HepG2 (cell line): ENCODE measurements around the gene PLXNA4. TPM values are rescaled to one million over a fixed set of nuclear protein-coding genes. Genes with fewer than 3 reads are reported as not detected.

ENCODE experiments used
- ATAC-seq: fragments of 200-7000 bp; cut with Tn5 transposase; 3 replicates; pipeline ENCODE4 v1.9.1; 2020; ENCODE audit warnings: mild to moderate bottlenecking, moderate library complexity
- BruUV-seq: library from RNA; stranded (reverse); fragments of 400-500 nt; replicated peaks from 2 replicates; lab custom pipeline; 2021; lab: Mats Ljungman, UMichigan
- CTCF ChIA-PET: fragments of 300-600 bp; formaldehyde crosslinking; extraction: SDS; loops from one replicate; lab custom pipeline; 2021; ENCODE audit warnings: low total read pairs, inconsistent platforms, low intra/inter-chr PET ratio; lab: Yijun Ruan, JAX
- POLR2A ChIA-PET: fragments of 350-600 bp; sonication (Branson Sonifier 250); formaldehyde crosslinking; loops from one replicate; lab custom pipeline; 2020; ENCODE audit warnings: antibody characterized with exemption, inconsistent platforms; lab: Yijun Ruan, JAX
- DNase-seq: peaks from one replicate; pipeline ENCODE4 v3.0.0-alpha.2; 2015; ENCODE audit warnings: low spot score
- FAIRE-seq: peaks from 3 replicates; lab custom pipeline; 2011; peaks lifted over from hg19 to GRCh38; lab: Jason Lieb, UNC
- H2AFZ ChIP-seq: one replicate; pipeline ENCODE4 v1.6.1; 2011; ENCODE audit warnings: low read length, inconsistent platforms
- H3K27ac ChIP-seq: fragments of 300-600 bp; 3 replicates; pipeline ENCODE4 v1.8.0; 2011; ENCODE audit warnings: mixed run types, mild to moderate bottlenecking, mixed read lengths, low read length, inconsistent platforms; ENCODE audit not compliant: insufficient read depth; ENCODE audit errors: extremely low read length
- H3K27me3 ChIP-seq, 2 experiments: fragments of 200-600 bp in 1 of 2; 2 replicates in 1 of 2; 3 replicates in 1 of 2; pipeline versions ENCODE4 v1.6.0 to v1.8.0; 2011; ENCODE audit warnings: low read length in 2 of 2, mild to moderate bottlenecking in 2 of 2, moderate library complexity in 2 of 2, inconsistent platforms in 1 of 2; ENCODE audit not compliant: insufficient read depth in 2 of 2, control insufficient read depth in 1 of 2
- H3K36me3 ChIP-seq, 2 experiments: fragments of 200-600 bp in 1 of 2; replicated peaks in 1 of 2; 2 replicates in 1 of 2; 3 replicates in 1 of 2; pipeline versions ENCODE4 v1.5.1 to v1.8.0; 2011; ENCODE audit warnings: low read length in 2 of 2, inconsistent platforms in 1 of 2; ENCODE audit not compliant: insufficient read depth in 2 of 2, control insufficient read depth in 1 of 2
- H3K4me1 ChIP-seq: 2 replicates; pipeline ENCODE4 v1.5.1; 2012; ENCODE audit warnings: low read length, inconsistent platforms; ENCODE audit not compliant: insufficient read depth
- H3K4me2 ChIP-seq: 2 replicates; pipeline ENCODE4 v1.6.0; 2011; ENCODE audit warnings: low read depth, low read length, inconsistent platforms
- H3K4me3 ChIP-seq, 3 experiments: fragments of 200-600 bp in 1 of 3; sonication (generic), shearing (Covaris generic) in 1 of 3; replicated peaks in 1 of 3; 2 replicates each; pipeline ENCODE4 v1.5.1; 2011 to 2016; ENCODE audit warnings: low read length in 3 of 3, inconsistent platforms in 2 of 3, low read depth in 2 of 3, mild to moderate bottlenecking in 2 of 3, control low read depth in 1 of 3, mixed read lengths in 1 of 3; ENCODE audit not compliant: insufficient read depth in 1 of 3
- H3K79me2 ChIP-seq: one replicate; pipeline ENCODE4 v1.6.1; 2011; ENCODE audit warnings: low read length, inconsistent platforms; ENCODE audit not compliant: insufficient read depth
- H3K9ac ChIP-seq: 2 replicates; pipeline ENCODE4 v1.6.0; 2011; ENCODE audit warnings: mild to moderate bottlenecking, low read depth, low read length, inconsistent platforms; ENCODE audit not compliant: insufficient read depth
- H3K9me3 ChIP-seq: 2 replicates; pipeline ENCODE4 v1.5.1; 2012; ENCODE audit warnings: mild to moderate bottlenecking, low read length
- H4K20me1 ChIP-seq: 2 replicates; pipeline ENCODE4 v1.6.0; 2011; ENCODE audit warnings: inconsistent platforms, mild to moderate bottlenecking, low read length, moderate library complexity; ENCODE audit not compliant: insufficient read depth
- ATF7-NPFF ChIP-seq: sonication (generic); formaldehyde crosslinking; IDR thresholded peaks from 2 replicates; pipeline ENCODE4 v1.8.1; 2023; ENCODE audit warnings: mild to moderate bottlenecking, low read depth, missing genetic modification reagents, moderate library complexity
- CAMTA2 ChIP-seq: sonication (generic); formaldehyde crosslinking; IDR thresholded peaks from 2 replicates; pipeline ENCODE4 v1.4.0; 2020; ENCODE audit warnings: mild to moderate bottlenecking, missing genetic modification reagents, borderline replicate concordance
- CBX2 ChIP-seq, 2 experiments: fragments of 200-600 bp in 1 of 2; sonication (generic); formaldehyde crosslinking in 1 of 2; IDR thresholded peaks; 2 replicates each; pipeline versions ENCODE4 v1.7.0 to v1.8.1; 2018 to 2022; ENCODE audit warnings: low read depth in 2 of 2, low read length in 1 of 2, mild to moderate bottlenecking in 1 of 2, missing genetic modification reagents in 1 of 2
- CEBPB ChIP-seq: IDR thresholded peaks from 2 replicates; pipeline ENCODE4 v1.6.1; 2011; ENCODE audit warnings: low read depth, low read length, improper control_type of control experiment, borderline replicate concordance
- LCORL ChIP-seq, 2 experiments: fragments of 450-650 bp in 1 of 2; sonication (generic) in 1 of 2; formaldehyde crosslinking in 1 of 2; IDR thresholded peaks; 2 replicates each; pipeline versions ENCODE4 v1.5.0 to v1.6.1; 2017 to 2020; ENCODE audit warnings: antibody characterized with exemption in 1 of 2, missing genetic modification reagents in 1 of 2
- NFE2 ChIP-seq: sonication (generic); formaldehyde crosslinking; IDR thresholded peaks from 2 replicates; pipeline ENCODE4 v1.4.0; 2020; ENCODE audit warnings: missing genetic modification reagents
- NONO ChIP-seq, 2 experiments: fragments of 450-650 bp in 1 of 2; sonication (generic) in 1 of 2; formaldehyde crosslinking in 1 of 2; IDR thresholded peaks in 1 of 2; conservative IDR thresholded peaks in 1 of 2; 2 replicates each; pipeline versions ENCODE4 v1.6.1 to v1.8.0; 2017 to 2022; ENCODE audit warnings: mild to moderate bottlenecking in 1 of 2, missing genetic modification reagents in 1 of 2, moderate library complexity in 1 of 2
- PHB2 ChIP-seq: fragments of 450-650 bp; IDR thresholded peaks from 2 replicates; pipeline ENCODE4 v1.6.1; 2018; ENCODE audit not compliant: partially characterized antibody
- SP140L ChIP-seq: sonication (generic); formaldehyde crosslinking; IDR thresholded peaks from 2 replicates; pipeline ENCODE4 v1.4.0; 2020; ENCODE audit warnings: missing genetic modification reagents, borderline replicate concordance
- ZIK1 ChIP-seq: sonication (generic); formaldehyde crosslinking; IDR thresholded peaks from 2 replicates; pipeline ENCODE4 v1.5.0; 2020; ENCODE audit warnings: mild to moderate bottlenecking, low read depth, missing genetic modification reagents, borderline replicate concordance
- ZNF577 ChIP-seq: sonication (generic); formaldehyde crosslinking; IDR thresholded peaks from 2 replicates; pipeline ENCODE4 v1.4.0; 2020; ENCODE audit warnings: mild to moderate bottlenecking, low read depth, missing genetic modification reagents, borderline replicate concordance
- ZNF879 ChIP-seq: sonication (generic); formaldehyde crosslinking; IDR thresholded peaks from 2 replicates; pipeline ENCODE4 v1.8.1; 2023; ENCODE audit warnings: missing genetic modification reagents
- WGBS: methylation state at CpG from one replicate; pipeline ENCODE4 v1.1.6; 2017; ENCODE audit warnings: low lambda C conversion rate; 5-methylcytosine and 5-hydroxymethylcytosine counted together
- in situ Hi-C: cut with HindIII; loops from 2 replicates; pipeline ENCODE4 v1.10.0; 2017; ENCODE audit warnings: low pct_unique_long_range_greater_than_20kb; ENCODE audit not compliant: extremely low pct_ligation_motif_present
- intact Hi-C: fragments of 100-400 bp; cut with micrococcal nuclease; formaldehyde crosslinking; loops from one replicate; pipeline ENCODE4 v1.10.0; 2022; ENCODE audit not compliant: unreplicated experiment
- polyA plus RNA-seq, 8 experiments: library from polyadenylated mRNA; depleted of rRNA in 3 of 8; stranded (reverse) in 7 of 8; unstranded in 1 of 8; fragments of >200 nt; fragmentation: Illumina TruSeq in 4 of 8; extraction: Trizol in 4 of 8; gene quantifications; 2 replicates each; pipeline versions ENCODE4 v1.2.1 to v1.2.3, GENCODE V29; 2011 to 2016; ENCODE audit warnings: low read depth in 4 of 8, missing spikeins in 1 of 8, mixed read lengths in 1 of 8; ENCODE audit not compliant: insufficient read depth in 1 of 8
- total RNA-seq, 5 experiments: library from RNA; depleted of rRNA; stranded (reverse); fragments of >200 nt; fragmentation: Illumina TruSeq; extraction: Trizol; gene quantifications; 2 replicates each; pipeline ENCODE4 v1.2.3, GENCODE V29; 2016; ENCODE audit warnings: low read depth in 1 of 5
- TF ChIP-seq, protein P1 (sequence below): sonication (generic); formaldehyde crosslinking; IDR thresholded peaks from 2 replicates; pipeline ENCODE4 v1.8.0; 2022; ENCODE audit warnings: low read depth, missing genetic modification reagents
- TF ChIP-seq, protein P2 (sequence below): sonication (generic); formaldehyde crosslinking; IDR thresholded peaks from 2 replicates; pipeline ENCODE4 v1.4.0; 2020; ENCODE audit warnings: missing genetic modification reagents
- TF ChIP-seq, protein P3 (sequence below): sonication (generic); formaldehyde crosslinking; IDR thresholded peaks from 2 replicates; pipeline ENCODE4 v1.4.0; 2020; ENCODE audit warnings: missing genetic modification reagents

The PLXNA4 gene
- total and polyA plus RNA-seq, 2 of the 13 experiments (the other 11 are each of a cell fraction or from before 2014, with no cell fraction given): 0.01 to 0.04 TPM

DNA sequence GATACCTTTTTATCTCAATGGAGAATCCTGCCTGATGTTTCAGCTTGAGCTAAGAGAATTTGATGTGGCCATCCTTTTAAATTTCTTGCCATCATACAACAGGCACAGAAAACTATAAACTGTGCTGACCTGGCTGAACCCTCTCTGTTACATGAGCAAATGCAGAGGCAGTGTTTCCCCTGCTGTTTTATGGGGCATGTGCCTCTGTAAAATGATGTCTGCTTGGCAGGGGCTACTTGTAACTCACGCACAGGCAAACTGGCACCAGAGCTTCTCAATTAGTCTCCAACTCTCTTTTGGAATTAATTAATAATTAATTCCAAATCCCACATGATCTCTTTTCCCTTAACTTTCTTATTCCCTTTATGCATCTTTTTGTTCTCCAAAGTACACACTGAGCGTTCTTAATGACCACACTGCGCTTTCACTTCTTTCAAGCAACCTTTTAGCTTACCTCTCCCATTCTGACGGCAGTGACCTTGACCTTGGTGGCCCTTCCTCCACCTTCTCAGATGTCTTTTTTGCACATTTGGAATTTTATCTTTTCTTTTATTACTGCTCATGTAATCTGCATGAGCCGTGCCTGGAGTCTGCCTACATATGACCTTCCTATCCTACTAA lies 334.0 kb downstream of the PLXNA4 start:
- 53% methylated on average over 5 of the region's 5 CpGs for WGBS
- FAIRE-seq (no peak), ATAC-seq (no peak), DNase-seq (no peak)
- Histone ChIP-seq H3K4me3 (no peak overlapping the region), H3K79me2 (no peaks in the 10 kb centered on the region), H3K36me3 (no peaks in the 10 kb centered on the region), H3K4me1 (no peaks in the 10 kb centered on the region; the same call in 1 of the 2 replicates), H3K9ac (no peak overlapping the region), H4K20me1 (no peaks in the 10 kb centered on the region), H3K9me3 (no peaks in the 10 kb centered on the region), H3K27me3 (peaks cover 0 to 11% of the 10 kb centered on the region in 2 experiments; a peak in 1 of 5 replicates), H2AFZ (no peak overlapping the region), H3K4me2 (no peak overlapping the region), H3K27ac (no peak overlapping the region)
- in situ Hi-C loops (no loop called here), intact Hi-C loops (no loop called here)
- ChIA-PET CTCF (no interaction called here), POLR2A (no interaction called here)
- no TSS peak for BruUV-seq
- TF ChIP-seq LCORL (IDR thresholded peaks at IDR 0.05) (no peak), LCORL (CRISPR knock-in tag; IDR thresholded peaks at IDR 0.05) (no peak), CEBPB (no peak), CAMTA2 (no peak), ZNF879 (CRISPR knock-in tag) (no peak), CBX2 (IDR thresholded peaks at IDR 0.05; ENCODE audit: low read depth, low read length) (no peak), CBX2 (CRISPR knock-in tag; IDR thresholded peaks at IDR 0.05; ENCODE audit: low read depth) (no peak), PHB2 (no peak), ZNF577 (no peak), NFE2 (CRISPR knock-in tag) (no peak), SP140L (CRISPR knock-in tag) (no peak), ATF7-NPFF (CRISPR knock-in tag) (no peak), NONO (IDR thresholded peaks at IDR 0.05) (no peak), NONO (CRISPR knock-in tag; conservative IDR thresholded peaks at IDR 0.05) (no peak), ZIK1 (CRISPR knock-in tag) (no peak)
- TF ChIP-seq, protein P1, sequence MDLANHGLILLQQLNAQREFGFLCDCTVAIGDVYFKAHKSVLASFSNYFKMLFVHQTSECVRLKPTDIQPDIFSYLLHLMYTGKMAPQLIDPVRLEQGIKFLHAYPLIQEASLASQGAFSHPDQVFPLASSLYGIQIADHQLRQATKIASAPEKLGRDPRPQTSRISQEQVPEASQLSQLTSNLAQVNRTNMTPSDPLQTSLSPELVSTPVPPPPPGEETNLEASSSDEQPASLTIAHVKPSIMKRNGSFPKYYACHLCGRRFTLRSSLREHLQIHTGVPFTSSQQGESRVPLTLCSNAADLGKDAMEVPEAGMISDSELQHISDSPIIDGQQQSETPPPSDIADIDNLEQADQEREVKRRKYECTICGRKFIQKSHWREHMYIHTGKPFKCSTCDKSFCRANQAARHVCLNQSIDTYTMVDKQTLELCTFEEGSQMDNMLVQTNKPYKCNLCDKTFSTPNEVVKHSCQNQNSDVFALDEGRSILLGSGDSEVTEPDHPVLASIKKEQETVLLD: no peak
- TF ChIP-seq, protein P2, sequence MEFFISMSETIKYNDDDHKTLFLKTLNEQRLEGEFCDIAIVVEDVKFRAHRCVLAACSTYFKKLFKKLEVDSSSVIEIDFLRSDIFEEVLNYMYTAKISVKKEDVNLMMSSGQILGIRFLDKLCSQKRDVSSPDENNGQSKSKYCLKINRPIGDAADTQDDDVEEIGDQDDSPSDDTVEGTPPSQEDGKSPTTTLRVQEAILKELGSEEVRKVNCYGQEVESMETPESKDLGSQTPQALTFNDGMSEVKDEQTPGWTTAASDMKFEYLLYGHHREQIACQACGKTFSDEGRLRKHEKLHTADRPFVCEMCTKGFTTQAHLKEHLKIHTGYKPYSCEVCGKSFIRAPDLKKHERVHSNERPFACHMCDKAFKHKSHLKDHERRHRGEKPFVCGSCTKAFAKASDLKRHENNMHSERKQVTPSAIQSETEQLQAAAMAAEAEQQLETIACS (CRISPR knock-in tag): no peak
- TF ChIP-seq, protein P3, sequence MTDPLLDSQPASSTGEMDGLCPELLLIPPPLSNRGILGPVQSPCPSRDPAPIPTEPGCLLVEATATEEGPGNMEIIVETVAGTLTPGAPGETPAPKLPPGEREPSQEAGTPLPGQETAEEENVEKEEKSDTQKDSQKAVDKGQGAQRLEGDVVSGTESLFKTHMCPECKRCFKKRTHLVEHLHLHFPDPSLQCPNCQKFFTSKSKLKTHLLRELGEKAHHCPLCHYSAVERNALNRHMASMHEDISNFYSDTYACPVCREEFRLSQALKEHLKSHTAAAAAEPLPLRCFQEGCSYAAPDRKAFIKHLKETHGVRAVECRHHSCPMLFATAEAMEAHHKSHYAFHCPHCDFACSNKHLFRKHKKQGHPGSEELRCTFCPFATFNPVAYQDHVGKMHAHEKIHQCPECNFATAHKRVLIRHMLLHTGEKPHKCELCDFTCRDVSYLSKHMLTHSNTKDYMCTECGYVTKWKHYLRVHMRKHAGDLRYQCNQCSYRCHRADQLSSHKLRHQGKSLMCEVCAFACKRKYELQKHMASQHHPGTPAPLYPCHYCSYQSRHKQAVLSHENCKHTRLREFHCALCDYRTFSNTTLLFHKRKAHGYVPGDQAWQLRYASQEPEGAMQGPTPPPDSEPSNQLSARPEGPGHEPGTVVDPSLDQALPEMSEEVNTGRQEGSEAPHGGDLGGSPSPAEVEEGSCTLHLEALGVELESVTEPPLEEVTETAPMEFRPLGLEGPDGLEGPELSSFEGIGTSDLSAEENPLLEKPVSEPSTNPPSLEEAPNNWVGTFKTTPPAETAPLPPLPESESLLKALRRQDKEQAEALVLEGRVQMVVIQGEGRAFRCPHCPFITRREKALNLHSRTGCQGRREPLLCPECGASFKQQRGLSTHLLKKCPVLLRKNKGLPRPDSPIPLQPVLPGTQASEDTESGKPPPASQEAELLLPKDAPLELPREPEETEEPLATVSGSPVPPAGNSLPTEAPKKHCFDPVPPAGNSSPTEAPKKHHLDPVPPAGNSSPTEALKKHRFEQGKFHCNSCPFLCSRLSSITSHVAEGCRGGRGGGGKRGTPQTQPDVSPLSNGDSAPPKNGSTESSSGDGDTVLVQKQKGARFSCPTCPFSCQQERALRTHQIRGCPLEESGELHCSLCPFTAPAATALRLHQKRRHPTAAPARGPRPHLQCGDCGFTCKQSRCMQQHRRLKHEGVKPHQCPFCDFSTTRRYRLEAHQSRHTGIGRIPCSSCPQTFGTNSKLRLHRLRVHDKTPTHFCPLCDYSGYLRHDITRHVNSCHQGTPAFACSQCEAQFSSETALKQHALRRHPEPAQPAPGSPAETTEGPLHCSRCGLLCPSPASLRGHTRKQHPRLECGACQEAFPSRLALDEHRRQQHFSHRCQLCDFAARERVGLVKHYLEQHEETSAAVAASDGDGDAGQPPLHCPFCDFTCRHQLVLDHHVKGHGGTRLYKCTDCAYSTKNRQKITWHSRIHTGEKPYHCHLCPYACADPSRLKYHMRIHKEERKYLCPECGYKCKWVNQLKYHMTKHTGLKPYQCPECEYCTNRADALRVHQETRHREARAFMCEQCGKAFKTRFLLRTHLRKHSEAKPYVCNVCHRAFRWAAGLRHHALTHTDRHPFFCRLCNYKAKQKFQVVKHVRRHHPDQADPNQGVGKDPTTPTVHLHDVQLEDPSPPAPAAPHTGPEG: no peak
